HEK293 (cell line): ENCODE measurements around the gene TOP3A.

Source experiments
- KLF7 ChIP-seq: fragments of 450-650 bp; formaldehyde crosslinking; IDR thresholded peaks from 2 replicates; pipeline ENCODE4 v1.5.1; 2016; ENCODE audit warnings: missing biosample characterization, missing genetic modification characterization, borderline replicate concordance
- MYNN ChIP-seq: fragments of 450-650 bp; formaldehyde crosslinking; IDR thresholded peaks from 2 replicates; pipeline ENCODE4 v1.5.1; 2016; ENCODE audit warnings: missing biosample characterization, missing genetic modification characterization, borderline replicate concordance
- OSR2 ChIP-seq: fragments of 450-650 bp; formaldehyde crosslinking; IDR thresholded peaks from 2 replicates; pipeline ENCODE4 v1.5.1; 2016; ENCODE audit warnings: missing biosample characterization, missing genetic modification characterization
- ZBTB7A ChIP-seq: fragments of 450-650 bp; formaldehyde crosslinking; IDR thresholded peaks from 2 replicates; pipeline ENCODE4 v1.5.1; 2016; ENCODE audit warnings: low read depth, missing biosample characterization, missing genetic modification characterization
- ZEB2 ChIP-seq: fragments of 450-650 bp; formaldehyde crosslinking; IDR thresholded peaks from 2 replicates; pipeline ENCODE4 v1.5.1; 2016; ENCODE audit warnings: missing biosample characterization, missing genetic modification characterization
- ZFP3 ChIP-seq: fragments of 450-650 bp; formaldehyde crosslinking; IDR thresholded peaks from 2 replicates; pipeline ENCODE4 v1.5.1; 2016; ENCODE audit warnings: low read depth, missing biosample characterization, missing genetic modification characterization
- ZNF138 ChIP-seq: fragments of 450-650 bp; formaldehyde crosslinking; IDR thresholded peaks from 2 replicates; pipeline ENCODE4 v1.5.1; 2016; ENCODE audit warnings: missing biosample characterization, missing genetic modification characterization, borderline replicate concordance
- ZNF157 ChIP-seq: fragments of 450-650 bp; formaldehyde crosslinking; IDR thresholded peaks from 2 replicates; pipeline ENCODE4 v1.5.1; 2016; ENCODE audit warnings: missing biosample characterization, missing genetic modification characterization
- ZNF16 ChIP-seq: fragments of 450-650 bp; formaldehyde crosslinking; IDR thresholded peaks from 2 replicates; pipeline ENCODE4 v1.5.1; 2016; ENCODE audit warnings: low read depth, missing biosample characterization, missing genetic modification characterization
- ZNF2 ChIP-seq: fragments of 450-650 bp; formaldehyde crosslinking; IDR thresholded peaks from 2 replicates; pipeline ENCODE4 v1.5.1; 2016; ENCODE audit warnings: missing biosample characterization, missing genetic modification characterization
- ZNF266 ChIP-seq: fragments of 450-650 bp; formaldehyde crosslinking; IDR thresholded peaks from 2 replicates; pipeline ENCODE4 v1.5.1; 2016; ENCODE audit warnings: missing biosample characterization, missing genetic modification characterization, low read depth
- ZNF302 ChIP-seq: fragments of 450-650 bp; formaldehyde crosslinking; IDR thresholded peaks from 2 replicates; pipeline ENCODE4 v1.5.1; 2016; ENCODE audit warnings: missing biosample characterization, missing genetic modification characterization, low read depth
- ZNF311 ChIP-seq: fragments of 450-650 bp; formaldehyde crosslinking; IDR thresholded peaks from 2 replicates; pipeline ENCODE4 v1.5.1; 2017; ENCODE audit warnings: missing biosample characterization, missing genetic modification characterization, borderline replicate concordance
- ZNF391 ChIP-seq: fragments of 450-650 bp; formaldehyde crosslinking; IDR thresholded peaks from 2 replicates; pipeline ENCODE4 v1.5.1; 2016; ENCODE audit warnings: low read depth, missing biosample characterization, missing genetic modification characterization, borderline replicate concordance
- ZNF514 ChIP-seq: fragments of 450-650 bp; formaldehyde crosslinking; IDR thresholded peaks from 2 replicates; pipeline ENCODE4 v1.5.1; 2016; ENCODE audit warnings: missing biosample characterization, missing genetic modification characterization
- ZNF549 ChIP-seq: fragments of 450-650 bp; IDR thresholded peaks from 2 replicates; pipeline ENCODE4 v1.5.1; 2018; ENCODE audit warnings: missing biosample characterization, missing genetic modification characterization, mild to moderate bottlenecking, inconsistent platforms, moderate library complexity
- ZNF785 ChIP-seq: fragments of 450-650 bp; formaldehyde crosslinking; IDR thresholded peaks from 2 replicates; pipeline ENCODE4 v1.5.1; 2016; ENCODE audit warnings: missing biosample characterization, missing genetic modification characterization
- ZSCAN23 ChIP-seq: fragments of 450-650 bp; formaldehyde crosslinking; IDR thresholded peaks from 2 replicates; pipeline ENCODE4 v1.5.1; 2016; ENCODE audit warnings: missing biosample characterization, missing genetic modification characterization
- TF ChIP-seq, protein P1 (sequence below): fragments of 450-650 bp; formaldehyde crosslinking; IDR thresholded peaks from 2 replicates; pipeline ENCODE4 v1.5.1; 2016; ENCODE audit warnings: missing biosample characterization, missing genetic modification characterization
- TF ChIP-seq, protein P2 (sequence below): fragments of 450-650 bp; formaldehyde crosslinking; IDR thresholded peaks from 2 replicates; pipeline ENCODE4 v1.5.1; 2016; ENCODE audit warnings: missing biosample characterization, missing genetic modification characterization
- TF ChIP-seq, protein P3 (sequence below): fragments of 450-650 bp; IDR thresholded peaks from 2 replicates; pipeline ENCODE4 v1.5.1; 2018; ENCODE audit warnings: missing biosample characterization, mild to moderate bottlenecking, missing genetic modification characterization
- TF ChIP-seq, protein P4 (sequence below): fragments of 450-650 bp; formaldehyde crosslinking; IDR thresholded peaks from 2 replicates; pipeline ENCODE4 v1.5.1; 2017; ENCODE audit warnings: missing biosample characterization, missing genetic modification characterization

TOP3A gene

DNA sequence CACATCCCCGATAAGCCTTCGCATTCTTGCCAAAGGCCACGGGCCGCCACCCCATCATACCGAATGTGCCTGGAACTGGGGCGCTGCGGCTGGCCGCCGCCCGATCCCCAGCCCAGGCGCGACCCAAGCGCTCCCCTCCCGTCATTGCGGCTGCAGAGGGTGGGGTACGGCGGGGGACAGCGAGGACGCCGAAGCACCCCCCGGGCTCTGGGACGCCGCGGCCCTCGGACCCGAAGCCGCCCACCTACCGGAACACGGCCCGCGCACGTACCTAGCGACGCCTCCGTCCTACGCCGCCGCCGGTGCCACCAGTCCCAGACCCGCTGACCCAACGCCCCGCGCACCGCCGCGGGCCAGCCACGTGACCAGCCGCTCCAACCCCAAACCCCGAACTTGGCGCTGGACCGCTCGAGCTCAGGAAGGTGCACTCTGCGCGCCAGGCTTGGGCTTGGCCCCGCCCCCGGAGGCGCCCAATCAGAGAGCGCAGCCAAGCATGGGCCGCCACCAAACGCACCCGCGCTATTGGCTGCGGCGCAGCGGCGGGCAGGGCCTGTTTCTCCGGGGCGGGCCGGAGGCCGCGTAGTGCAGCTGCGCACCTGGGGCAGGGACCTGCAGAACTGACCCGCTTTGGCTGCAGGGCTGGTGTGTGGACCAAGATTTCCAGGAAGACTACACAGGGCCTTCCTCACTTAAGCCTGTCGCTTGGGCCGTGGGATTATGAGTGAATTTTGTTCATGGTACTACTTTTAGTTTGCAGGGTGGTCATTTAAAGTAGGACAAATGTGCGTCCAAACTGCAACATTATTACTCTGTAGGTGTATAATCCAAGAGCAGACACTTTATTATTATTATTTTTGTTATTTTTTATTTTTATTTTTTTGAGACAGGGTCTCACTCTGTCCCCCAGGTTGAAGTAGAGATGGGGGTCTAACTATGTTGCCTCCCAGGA, 48.6 kb upstream of the TOP3A start, which contains the start of gene SHMT1 (continued):
- TF ChIP-seq, protein P1, sequence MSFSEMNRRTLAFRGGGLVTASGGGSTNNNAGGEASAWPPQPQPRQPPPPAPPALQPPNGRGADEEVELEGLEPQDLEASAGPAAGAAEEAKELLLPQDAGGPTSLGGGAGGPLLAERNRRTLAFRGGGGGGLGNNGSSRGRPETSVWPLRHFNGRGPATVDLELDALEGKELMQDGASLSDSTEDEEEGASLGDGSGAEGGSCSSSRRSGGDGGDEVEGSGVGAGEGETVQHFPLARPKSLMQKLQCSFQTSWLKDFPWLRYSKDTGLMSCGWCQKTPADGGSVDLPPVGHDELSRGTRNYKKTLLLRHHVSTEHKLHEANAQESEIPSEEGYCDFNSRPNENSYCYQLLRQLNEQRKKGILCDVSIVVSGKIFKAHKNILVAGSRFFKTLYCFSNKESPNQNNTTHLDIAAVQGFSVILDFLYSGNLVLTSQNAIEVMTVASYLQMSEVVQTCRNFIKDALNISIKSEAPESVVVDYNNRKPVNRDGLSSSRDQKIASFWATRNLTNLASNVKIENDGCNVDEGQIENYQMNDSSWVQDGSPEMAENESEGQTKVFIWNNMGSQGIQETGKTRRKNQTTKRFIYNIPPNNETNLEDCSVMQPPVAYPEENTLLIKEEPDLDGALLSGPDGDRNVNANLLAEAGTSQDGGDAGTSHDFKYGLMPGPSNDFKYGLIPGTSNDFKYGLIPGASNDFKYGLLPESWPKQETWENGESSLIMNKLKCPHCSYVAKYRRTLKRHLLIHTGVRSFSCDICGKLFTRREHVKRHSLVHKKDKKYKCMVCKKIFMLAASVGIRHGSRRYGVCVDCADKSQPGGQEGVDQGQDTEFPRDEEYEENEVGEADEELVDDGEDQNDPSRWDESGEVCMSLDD (tag by site-specific recombination): peak; percentile 83; the same call in 1 of the 2 replicates
- TF ChIP-seq ZNF391 (0 out of 2 replicates have a peak, but pooled peaks have one; percentile 63), ZSCAN23 (tag by site-specific recombination) (no peak), ZNF266 (tag by site-specific recombination) (no peak), ZNF514 (tag by site-specific recombination) (no peak), ZNF311 (tag by site-specific recombination) (no peak), ZEB2 (peak; percentile 33; the same call in 1 of the 2 replicates), ZNF302 (tag by site-specific recombination) (no peak), ZNF138 (tag by site-specific recombination) (no peak), ZBTB7A (0 out of 2 replicates have a peak, but pooled peaks have one; percentile 31), ZNF157 (no peak), ZNF16 (tag by site-specific recombination) (no peak), ZFP3 (tag by site-specific recombination) (no peak), MYNN (tag by site-specific recombination) (no peak), KLF7 (no peak), ZNF549 (no peak), ZNF2 (no peak), OSR2 (no peak), ZNF785 (tag by site-specific recombination) (peak; percentile 68; the same call in 1 of the 2 replicates)
- TF ChIP-seq, protein P2, sequence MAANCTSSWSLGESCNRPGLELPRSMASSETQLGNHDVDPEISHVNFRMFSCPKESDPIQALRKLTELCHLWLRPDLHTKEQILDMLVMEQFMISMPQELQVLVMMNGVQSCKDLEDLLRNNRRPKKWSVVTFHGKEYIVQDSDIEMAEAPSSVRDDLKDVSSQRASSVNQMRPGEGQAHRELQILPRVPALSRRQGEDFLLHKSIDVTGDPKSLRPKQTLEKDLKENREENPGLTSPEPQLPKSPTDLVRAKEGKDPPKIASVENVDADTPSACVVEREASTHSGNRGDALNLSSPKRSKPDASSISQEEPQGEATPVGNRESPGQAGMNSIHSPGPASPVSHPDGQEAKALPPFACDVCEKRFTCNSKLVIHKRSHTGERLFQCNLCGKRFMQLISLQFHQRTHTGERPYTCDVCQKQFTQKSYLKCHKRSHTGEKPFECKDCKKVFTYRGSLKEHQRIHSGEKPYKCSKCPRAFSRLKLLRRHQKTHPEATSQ: peak; percentile 78; the same call in 1 of the 2 replicates
- TF ChIP-seq, protein P3, sequence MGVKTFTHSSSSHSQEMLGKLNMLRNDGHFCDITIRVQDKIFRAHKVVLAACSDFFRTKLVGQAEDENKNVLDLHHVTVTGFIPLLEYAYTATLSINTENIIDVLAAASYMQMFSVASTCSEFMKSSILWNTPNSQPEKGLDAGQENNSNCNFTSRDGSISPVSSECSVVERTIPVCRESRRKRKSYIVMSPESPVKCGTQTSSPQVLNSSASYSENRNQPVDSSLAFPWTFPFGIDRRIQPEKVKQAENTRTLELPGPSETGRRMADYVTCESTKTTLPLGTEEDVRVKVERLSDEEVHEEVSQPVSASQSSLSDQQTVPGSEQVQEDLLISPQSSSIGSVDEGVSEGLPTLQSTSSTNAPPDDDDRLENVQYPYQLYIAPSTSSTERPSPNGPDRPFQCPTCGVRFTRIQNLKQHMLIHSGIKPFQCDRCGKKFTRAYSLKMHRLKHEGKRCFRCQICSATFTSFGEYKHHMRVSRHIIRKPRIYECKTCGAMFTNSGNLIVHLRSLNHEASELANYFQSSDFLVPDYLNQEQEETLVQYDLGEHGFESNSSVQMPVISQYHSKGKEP: no peak
- TF ChIP-seq, protein P4, sequence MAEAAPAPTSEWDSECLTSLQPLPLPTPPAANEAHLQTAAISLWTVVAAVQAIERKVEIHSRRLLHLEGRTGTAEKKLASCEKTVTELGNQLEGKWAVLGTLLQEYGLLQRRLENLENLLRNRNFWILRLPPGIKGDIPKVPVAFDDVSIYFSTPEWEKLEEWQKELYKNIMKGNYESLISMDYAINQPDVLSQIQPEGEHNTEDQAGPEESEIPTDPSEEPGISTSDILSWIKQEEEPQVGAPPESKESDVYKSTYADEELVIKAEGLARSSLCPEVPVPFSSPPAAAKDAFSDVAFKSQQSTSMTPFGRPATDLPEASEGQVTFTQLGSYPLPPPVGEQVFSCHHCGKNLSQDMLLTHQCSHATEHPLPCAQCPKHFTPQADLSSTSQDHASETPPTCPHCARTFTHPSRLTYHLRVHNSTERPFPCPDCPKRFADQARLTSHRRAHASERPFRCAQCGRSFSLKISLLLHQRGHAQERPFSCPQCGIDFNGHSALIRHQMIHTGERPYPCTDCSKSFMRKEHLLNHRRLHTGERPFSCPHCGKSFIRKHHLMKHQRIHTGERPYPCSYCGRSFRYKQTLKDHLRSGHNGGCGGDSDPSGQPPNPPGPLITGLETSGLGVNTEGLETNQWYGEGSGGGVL (tag by site-specific recombination): no peak
